Stimulated activated CD8-positive, alpha-beta memory T cell treated with anti-CD3 and anti-CD28 coated beads, Interleukin-7, amount 100 ng/mL, for 48 hours (primary cell): ENCODE results near the gene BPIFB4.

Experiments used
- DNase-seq, 2 donors: peaks; one replicate each; pipeline ENCODE4 v3.0.0-alpha.2; 2020; ENCODE audit warnings: low read depth in 1 of 2; ENCODE audit errors: extremely low read depth in 1 of 2

Gene BPIFB4

GRCh38 chr20:33061658-33062028, 17.8 kb upstream of the BPIFB4 start:
- DNase-seq, result no peak

DNA sequence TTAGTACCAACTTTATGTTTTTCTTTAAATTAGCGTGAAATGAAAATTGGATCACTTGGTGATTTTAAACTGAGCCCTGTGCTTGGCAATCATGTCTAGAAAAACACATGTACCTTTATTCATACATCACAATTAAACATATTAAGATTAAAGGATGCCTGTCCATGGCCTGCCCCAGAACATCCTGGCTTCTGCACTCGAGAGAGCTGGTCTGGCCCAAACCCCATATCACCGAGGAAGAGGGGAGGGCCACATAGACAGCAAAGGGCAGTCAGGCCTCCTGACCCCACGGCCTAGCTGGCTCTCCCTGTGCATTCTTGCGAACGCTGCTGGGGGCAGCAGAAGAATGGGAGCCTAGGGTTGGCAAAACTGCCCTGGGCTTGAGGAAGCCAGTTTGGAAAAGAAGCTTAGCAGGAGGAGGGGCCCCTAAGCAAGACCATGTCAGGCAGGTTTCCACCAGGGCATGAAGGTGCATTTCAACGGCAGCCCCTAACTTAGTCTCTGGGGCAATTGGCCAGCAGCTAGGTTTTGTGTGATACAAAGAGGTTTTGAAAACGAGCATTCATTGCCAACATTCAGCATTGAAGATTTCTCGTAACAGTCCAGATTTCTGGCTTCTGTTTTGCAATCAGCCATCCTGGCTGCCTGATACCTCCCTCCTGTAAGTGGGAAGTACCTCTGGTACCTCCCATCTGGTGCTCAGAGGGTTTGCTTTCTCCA, 17.2 kb upstream of the BPIFB4 start:
- DNase-seq, result no peak

GRCh38 chr20:33062825-33063149, 16.7 kb upstream of the BPIFB4 start:
- no peak for DNase-seq

DNA sequence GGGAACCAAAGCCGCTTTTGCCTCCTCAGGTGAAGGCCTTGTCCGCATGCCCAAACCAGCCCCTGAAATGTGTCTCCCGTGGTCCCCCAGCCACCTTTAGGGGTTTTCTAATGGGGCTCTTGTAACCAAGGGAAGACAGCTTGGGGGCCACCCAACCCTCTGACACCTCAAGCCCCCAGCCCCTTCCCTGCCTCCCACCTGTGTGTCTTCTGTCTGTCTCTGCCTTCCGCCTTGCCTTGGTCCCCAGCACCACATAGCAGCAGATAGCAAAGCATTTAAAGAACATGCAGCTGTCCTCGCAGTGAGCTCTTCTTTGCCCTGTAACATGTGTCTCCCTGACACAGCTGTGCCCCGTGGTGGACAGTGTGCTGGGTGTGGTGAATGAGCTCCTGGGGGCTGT, 16.2 kb upstream of the BPIFB4 start:
- no peak for DNase-seq

GRCh38 chr20:33064572-33065287, 14.7 kb upstream of the BPIFB4 start:
- DNase-seq, result no peak

GRCh38 chr20:33065785-33066184, 13.7 kb upstream of the BPIFB4 start:
- no peak for DNase-seq

DNA sequence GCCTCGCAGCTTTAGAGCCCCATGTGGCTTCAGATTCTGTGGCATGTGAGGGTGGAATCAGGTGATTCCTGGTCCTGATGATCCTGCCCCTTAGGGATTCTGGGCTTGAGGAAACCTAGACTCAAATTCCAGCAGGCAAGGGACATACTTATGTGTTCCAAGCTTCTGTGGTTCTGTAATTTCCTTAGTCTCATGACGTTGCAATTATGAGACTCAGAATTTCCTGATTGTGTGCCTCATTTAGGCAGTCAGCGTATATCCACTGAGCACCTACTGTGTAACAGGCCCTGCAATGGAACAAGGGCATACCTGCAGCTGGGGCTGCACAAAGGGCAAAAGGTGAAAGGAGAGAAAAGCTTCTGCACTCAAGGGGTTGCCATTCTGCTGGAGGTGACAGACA, 11.6 kb upstream of the BPIFB4 start:
- DNase-seq, result no peak

DNA sequence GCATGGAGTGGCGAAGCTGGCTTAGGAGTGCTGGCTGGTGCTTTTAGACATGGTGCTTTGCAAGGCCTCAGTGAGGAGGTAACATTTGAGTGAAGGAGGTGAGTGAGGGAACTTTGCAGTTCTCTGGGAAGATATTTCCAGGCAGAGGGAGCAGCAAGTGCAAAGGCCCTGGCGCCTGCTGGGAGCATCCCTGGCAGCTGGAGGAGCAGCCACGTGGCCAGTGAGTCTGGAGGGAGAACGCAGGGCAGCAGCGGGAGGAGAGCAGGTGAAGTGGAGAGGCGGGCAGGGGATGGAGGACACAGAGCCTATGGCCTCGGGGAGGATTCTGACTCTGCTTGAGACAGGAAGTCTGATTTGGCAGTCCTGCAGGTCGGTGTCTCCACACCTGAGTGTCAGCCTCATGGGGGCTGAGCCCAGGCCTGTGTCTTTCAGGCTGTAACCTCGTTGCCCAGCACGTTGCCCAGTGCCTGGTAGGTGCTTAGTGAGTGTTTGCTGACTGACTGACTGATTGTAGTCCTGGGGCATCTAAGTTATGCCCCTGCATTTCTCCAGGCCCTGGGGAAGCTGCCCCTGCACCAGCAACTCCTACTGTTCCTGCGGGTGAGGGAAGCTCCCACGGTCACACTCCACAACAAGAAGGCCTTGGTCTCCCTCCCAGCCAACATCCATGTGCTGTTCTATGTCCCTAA, 11.0 kb upstream of the BPIFB4 start:
- no peak for DNase-seq

- no peak for DNase-seq
Measured at GRCh38 chr20:33069673-33070072, 9.8 kb upstream of the BPIFB4 start.

- DNase-seq, result no peak
Measured at GRCh38 chr20:33070111-33071053, 9.1 kb upstream of the BPIFB4 start.

- no peak for DNase-seq
Measured at GRCh38 chr20:33071198-33071597, 8.2 kb upstream of the BPIFB4 start.

DNA sequence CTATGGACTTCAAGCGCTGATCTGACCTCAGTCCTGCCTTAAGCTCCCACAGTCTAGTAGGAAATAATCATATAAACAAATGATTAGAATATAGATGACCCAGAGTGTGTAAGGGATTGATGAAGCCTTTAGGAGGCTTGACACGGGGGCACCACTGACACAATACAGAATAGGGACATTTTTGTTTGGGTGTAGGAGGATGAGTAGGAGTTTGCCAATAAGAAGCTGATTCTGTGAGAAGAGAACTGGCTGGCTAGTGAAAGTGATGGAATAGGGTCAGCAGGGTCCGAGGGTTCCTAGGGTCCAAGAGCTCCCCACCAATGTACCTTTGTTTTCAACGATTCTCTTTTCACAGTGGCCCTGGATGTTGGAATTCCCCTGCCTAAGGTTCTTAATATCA, 7.1 kb upstream of the BPIFB4 start:
- no peak for DNase-seq

GRCh38 chr20:33072813-33073212, 6.6 kb upstream of the BPIFB4 start:
- DNase-seq, result no peak

- no peak for DNase-seq
Measured at GRCh38 chr20:33074675-33075074, 4.8 kb upstream of the BPIFB4 start.

DNA sequence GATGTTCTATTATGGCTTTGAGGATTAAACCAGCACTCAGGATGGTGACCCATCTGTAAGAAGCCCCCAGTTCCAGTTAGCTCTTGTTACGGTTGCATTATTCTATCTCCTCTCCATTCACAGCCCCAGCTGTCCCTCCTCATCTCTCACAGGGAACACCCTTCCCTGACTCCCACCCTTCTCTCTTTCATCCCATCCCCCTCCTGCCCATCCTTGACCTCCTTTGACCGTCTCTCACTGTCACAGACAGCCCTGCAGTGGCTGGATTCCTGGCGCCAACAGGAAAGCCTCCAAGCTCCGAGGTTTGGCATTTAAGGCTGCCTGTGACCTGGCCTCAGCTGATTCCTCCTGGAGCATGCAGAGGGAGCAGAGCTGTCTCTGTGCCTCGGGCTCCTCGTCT, 4.2 kb upstream of the BPIFB4 start:
- no peak for DNase-seq

DNA sequence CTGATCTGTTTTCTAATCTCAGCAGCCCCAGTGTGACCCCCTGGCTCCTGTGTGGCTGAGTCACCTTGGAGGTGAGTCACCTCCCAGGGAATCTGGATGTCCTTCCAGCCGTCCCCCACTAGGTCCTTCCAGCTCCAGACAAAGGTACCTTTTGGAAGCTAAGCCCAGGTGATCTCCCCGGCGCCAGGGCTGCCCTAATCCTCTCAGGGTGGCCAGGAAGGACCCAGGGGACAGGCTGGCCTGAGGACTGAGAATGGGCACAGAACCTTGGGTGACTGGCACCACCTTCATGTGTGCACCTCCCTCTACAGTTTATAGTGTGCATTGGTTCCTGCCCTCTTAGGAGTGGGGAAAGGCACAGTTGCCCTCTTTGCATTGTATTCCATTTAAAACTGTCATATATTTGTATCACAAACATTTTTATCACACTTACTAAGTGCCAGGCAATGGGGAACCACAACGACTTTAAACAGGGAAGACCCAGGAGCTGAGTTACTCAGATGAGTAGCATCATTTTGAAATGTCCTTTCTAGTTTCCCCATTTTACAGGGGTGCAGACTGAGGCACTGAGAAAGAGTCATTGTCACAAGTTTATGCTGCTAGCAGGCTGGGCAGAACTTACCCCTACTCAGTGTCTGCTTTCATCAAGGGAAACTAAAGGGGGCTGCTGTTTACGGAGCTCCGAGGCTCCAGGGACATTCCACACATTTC, 2.6 kb upstream of the BPIFB4 start:
- DNase-seq, result no peak

- no peak for DNase-seq
Measured at GRCh38 chr20:33081411-33082154, 2.1 kb downstream of the BPIFB4 start.

DNA sequence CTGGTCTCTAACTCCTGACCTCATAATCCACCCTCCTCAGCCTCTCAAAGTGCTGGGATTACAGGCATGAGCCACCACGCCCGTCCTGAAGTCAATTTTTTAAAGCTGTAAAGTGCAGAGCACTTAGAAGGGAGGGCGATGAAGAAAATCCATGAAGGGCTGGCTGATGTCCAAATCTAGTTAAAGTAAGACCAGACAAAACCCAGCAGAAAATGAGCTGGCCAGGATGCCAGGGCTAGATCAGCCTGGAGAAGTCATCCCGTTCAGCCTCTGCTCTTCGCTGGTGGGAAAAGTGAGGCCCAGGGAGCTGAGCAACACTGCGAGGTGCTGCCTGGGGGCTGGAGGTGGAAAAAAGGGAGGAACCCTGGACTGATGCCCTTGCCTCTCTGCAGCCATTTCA, 3.1 kb downstream of the BPIFB4 start:
- DNase-seq, result no peak

- no peak for DNase-seq
Measured at GRCh38 chr20:33083544-33084340, 4.3 kb downstream of the BPIFB4 start.
